GM19351 (cell line): ENCODE results near the gene ASPDH.

ENCODE experiments used
- ATAC-seq: cut with Tn5 transposase; IDR thresholded peaks from one replicate; pipeline ENCODE4 v1.9.1; 2021; ENCODE audit warnings: mild to moderate bottlenecking, moderate library complexity; ENCODE audit not compliant: unreplicated experiment

ASPDH gene

GRCh38 chr19:50516456-50516855, 2.7 kb upstream of the ASPDH start:
- ATAC-seq, result no peak

- ATAC-seq, result no peak
These were observed 1.5 kb upstream of the ASPDH start for GRCh38 chr19:50515168-50515561.

- ATAC-seq, result no peak
These were observed 844 bp upstream of the ASPDH start for GRCh38 chr19:50514346-50515167.

- ATAC-seq, result no peak
These were observed 541 bp downstream of the ASPDH start for GRCh38 chr19:50512999-50513745.

DNA sequence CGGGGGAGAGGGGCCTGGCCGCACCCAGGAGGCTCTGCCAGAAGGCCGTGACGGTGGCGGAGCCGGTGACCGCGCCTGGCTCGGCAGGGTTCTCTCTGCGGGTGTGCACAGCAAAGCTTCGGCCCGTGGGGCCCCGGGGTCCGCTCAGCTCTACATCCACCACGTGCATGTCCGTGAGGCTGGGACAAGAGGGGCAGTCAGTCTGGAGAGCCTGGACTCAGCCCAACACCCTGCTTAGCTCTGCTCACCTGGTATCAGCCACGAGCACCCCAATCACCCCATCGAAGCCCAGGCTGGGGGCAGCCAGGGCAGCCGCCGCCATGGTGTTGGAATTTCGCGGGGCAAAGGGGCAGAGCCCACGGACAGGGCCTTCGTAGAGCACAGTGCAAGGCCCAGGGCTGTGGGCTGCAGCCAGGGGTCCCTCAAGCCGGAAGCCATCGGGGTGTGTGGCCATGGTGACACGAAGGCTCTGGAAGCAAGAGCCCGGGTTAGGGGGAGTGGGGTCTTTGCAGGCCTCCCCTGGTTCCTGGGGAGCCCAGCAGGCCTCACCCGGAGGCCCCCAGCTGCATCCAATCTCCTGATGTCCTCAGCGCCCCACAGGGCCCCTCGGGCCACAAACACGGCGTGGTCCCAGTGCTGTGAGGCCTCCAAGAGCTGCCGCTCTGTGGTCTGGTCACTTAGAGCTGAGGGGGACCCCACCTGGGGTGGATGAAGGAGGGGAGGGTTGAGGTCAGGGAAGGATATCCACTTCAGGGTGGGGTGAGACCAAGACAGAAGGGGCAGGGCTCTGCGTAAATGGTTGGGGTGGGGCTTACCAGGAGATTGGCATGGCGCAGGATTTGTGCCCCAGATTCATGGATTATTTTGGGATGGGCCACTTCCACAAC, 1.4 kb downstream of the ASPDH start:
- ATAC-seq, result no peak

DNA sequence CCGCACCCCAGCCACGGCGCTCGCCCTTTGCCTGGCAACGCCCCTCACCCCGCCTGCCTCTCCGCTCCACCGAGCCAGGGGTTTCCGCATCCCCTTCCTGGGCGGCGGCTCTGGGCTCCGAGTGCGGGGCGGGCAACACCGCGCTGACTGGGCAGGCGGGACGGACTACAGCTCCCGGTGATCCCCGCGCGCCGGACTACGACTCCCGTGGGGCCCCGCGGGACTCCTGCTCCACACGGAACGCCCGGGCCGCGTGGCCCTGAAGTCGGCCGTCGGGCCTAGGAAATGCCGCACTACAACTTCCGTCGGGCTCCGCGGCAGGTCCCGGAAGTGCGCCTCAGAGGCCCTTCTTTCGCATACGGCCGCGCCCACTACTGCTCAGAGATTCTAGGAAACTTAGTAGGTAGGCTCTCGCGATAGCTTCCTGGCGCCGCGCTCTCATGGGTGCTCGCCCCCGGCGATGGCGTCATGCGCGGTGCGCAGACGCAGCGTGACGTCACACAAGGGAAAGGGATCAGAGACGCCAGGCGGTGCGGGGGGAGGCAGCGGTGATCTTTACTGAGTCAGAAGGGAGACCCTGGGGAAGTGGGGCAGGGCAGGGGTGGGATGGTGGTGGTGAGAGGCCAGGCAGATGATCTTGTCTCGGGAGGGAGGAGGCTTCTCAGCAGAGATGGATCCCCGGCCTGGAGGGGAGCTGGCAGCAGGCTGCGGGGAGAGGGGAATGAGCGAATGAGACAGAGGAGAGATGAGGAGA, 2.5 kb downstream of the ASPDH start, which contains the start of gene JOSD2:
TSS of gene JOSD2 (minus strand) at position 123 of the 754 bp plus-strand sequence. CDS start 760 bp downstream, outside the sequence.
- peak; percentile 87 for ATAC-seq

DNA sequence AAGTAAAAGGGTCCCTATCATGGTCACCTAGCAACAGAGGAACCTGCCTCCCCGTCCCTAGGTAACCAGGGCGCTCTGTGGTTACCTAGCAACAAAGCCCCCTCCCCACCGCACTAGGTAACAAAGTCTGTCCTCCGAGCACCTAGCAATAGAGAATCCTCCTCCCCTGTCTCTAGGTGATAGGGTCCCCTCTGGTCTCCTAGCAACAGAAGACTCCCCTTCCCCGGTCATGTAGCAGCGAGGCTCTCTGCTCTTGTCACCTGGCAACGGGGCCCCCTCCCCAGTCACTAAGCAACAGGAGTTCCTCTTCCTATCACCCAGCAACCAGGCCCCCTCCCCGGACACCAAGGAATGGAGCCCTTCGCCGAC, 3.0 kb downstream of the ASPDH start:
- ATAC-seq, result no peak

GRCh38 chr19:50510121-50510670, 3.5 kb downstream of the ASPDH start:
- no peak for ATAC-seq

DNA sequence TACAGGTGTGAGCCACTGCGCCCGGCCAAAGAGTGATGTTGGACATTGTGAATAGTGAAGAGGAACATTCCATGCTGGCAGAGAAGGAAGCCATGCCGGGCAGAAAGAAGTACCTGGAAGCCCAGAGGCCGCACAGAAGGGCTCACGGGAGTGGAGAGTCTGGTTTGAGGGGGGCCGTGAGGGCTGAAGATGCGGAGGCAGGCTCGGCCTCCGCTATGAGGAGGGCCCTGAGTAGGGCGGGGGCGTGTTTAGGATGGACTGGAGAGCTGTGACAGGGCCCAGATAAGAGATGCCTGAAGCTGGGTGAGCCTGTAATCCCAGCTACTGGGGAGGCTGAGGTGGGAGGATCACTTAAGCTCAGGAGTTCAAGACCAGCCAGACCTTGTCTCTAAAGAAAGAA, 4.3 kb downstream of the ASPDH start:
- no peak for ATAC-seq

DNA sequence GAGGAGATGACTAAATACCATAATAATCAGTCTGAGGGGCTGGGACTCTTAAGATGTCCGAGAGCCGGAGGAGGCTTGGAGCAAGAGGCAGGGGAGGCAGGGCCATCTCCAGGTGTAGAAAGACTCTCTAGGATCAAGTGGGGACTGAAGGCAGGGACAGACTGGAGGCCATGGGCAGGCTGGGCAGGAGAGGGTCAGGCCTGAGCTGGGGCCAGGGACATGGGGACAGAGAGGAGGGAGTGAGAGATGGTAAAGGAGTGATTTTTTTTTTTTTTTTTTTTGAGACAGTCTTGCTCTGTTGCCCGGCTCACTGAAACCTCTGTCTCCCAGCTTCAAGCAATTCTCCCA, 4.9 kb downstream of the ASPDH start:
- no peak for ATAC-seq

DNA sequence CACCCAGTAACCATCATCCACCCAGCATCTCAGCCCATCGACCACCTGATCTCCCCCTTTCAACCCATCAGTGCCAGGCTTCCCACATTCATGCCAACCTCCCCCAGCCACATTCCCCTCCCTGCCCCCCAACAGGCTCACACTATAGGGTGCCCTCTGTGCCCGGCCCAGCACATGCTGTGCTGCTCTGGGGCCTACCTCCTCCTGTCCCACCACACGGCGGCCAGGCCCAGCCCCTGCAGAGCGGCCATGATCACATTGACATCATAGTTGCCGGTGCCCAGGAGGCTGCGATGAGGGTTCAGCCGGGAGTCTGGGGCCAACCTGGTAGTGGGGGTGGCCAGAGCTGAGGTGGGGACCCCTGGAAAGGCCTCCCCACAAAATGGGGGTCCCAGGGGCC, 6.3 kb downstream of the ASPDH start:
- ATAC-seq, result no peak

- no peak for ATAC-seq
These were observed 7.0 kb downstream of the ASPDH start for GRCh38 chr19:50506700-50507099.

DNA sequence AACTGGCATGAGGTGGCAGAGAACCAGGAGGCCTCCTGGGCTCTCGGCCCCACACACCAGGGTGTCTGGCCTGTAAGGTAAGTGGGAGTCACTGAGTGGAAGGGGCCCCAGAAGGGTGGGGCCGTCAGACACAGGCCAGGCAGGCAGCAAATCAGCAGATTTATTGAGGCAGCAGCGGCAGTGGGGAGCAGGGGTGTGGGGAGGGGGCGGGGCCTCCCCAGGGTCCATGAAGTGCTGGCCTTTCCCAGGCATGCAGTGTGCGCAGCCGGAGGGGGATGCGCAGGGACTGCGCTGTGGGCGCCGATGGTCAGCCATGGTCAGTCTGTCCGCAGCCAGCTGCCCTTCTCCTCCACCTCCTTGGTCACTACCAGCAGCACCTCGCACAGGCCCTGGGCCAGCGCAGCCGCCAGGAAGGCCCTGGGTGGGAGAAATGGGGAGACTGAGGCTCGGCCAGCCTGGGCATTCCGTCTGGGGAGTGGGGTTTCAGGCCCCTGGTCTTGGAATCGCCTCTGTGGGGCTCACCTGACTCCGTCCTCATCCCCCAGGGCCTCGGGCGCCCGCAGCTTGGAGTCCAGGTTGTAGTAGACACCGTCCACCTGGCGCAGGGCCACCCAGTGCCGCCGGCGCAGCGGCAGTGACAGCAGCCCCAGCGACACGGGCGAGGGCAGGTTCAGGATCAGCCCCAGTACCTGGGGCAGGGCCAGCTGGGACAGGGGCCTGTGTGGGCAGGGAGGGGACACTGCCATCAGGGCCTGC, 7.7 kb downstream of the ASPDH start:
- ATAC-seq, result no peak

- ATAC-seq, result no peak
These were observed 11.9 kb downstream of the ASPDH start for GRCh38 chr19:50501568-50502475.

GRCh38 chr19:50501186-50501567, 12.5 kb downstream of the ASPDH start:
- no peak for ATAC-seq

DNA sequence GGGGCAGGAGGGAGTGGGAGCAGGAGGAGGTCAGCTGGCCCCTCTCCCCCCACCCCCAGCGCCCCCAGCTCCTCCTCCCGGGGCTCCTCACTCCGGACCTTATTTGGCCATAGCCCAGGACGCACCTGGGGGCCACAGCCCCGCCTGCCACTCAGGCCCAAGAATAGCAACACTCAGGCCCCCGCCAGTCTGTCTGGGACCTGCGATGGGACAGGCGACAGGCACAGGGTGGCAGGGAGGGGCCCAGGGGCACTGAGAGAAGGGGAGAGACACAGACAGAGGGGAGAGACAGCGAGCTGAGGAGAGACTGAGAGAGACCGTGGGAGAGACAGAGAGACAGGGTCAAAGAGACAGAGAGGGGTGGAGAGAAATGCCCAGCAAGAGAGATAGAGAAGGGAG, 13.0 kb downstream of the ASPDH start:
- ATAC-seq, result no peak

DNA sequence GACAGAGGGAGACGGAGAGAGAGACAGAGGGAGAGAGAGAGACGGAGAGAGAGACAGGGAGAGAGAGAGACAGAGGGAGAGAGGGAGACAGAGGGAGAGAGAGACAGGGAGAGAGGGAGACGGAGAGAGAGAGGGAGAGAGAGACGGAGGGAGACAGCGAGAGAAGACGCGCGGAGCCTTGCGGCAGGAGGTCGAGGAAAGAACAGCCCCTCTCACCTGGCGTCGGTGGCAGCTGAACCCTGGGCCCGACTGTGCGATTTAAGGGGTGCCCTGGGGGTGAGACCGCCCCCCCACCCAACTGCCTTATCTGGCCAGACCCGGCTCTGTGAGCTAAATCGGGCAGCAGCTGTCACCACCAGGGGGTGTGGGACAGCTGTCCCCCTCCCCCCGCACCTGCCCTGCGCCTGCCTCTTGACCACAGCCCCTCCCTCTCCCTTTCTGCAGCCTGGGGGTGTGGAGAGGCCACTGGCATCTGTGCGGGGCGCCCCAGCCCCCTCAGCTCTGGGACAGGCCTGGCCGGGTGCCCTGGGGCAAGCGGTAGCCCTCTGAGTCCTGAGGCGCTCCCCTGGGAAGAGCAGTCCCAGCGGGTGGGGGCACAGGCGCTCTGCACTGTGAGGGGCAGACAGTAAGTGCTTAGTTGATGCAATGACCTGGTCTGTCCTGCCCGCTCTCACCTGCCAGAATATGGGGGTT, 13.5 kb downstream of the ASPDH start:
- no peak for ATAC-seq
